Mesenchymal stem cell (in vitro differentiated cells and primary cell): ENCODE data around the gene ARID3A.
A peak's percentile ranks its signal among the peaks of the same experiment; 100 is the strongest.

Experiments used
- DNase-seq: peaks from one replicate; pipeline ENCODE4 v3.0.0-alpha.2; 2013
- H2AFZ ChIP-seq: one replicate; pipeline ENCODE4 v1.6.1; 2013; ENCODE audit warnings: low read depth, mild to moderate bottlenecking, control low read depth, inconsistent platforms, low read length, moderate library complexity
- H2AK5ac ChIP-seq: 2 replicates; pipeline ENCODE4 v1.6.1; 2013; ENCODE audit warnings: low read length, moderate library complexity, mild to moderate bottlenecking, inconsistent platforms; ENCODE audit not compliant: severe bottlenecking
- H2BK120ac ChIP-seq: one replicate; pipeline ENCODE4 v1.6.1; 2013; ENCODE audit warnings: low read depth, mild to moderate bottlenecking, inconsistent platforms, low read length, moderate library complexity
- H2BK12ac ChIP-seq, 2 experiments: one replicate each; pipeline ENCODE4 v1.6.1; 2013; ENCODE audit warnings: inconsistent platforms in 2 of 2, low read length in 2 of 2, mild to moderate bottlenecking in 2 of 2, moderate library complexity in 2 of 2, control low read depth in 1 of 2
- H2BK15ac ChIP-seq: one replicate; pipeline ENCODE4 v1.6.1; 2013; ENCODE audit warnings: mild to moderate bottlenecking, low read depth, inconsistent platforms; ENCODE audit not compliant: poor library complexity, severe bottlenecking
- H2BK5ac ChIP-seq: 2 replicates; pipeline ENCODE4 v1.6.1; 2013; ENCODE audit warnings: low read depth, mild to moderate bottlenecking, low read length, control low read depth, inconsistent platforms; ENCODE audit not compliant: poor library complexity, severe bottlenecking
- H3K14ac ChIP-seq, 2 experiments: one replicate each; pipeline ENCODE4 v1.6.1; 2013; ENCODE audit warnings: inconsistent platforms in 2 of 2, low read length in 2 of 2, control low read depth in 1 of 2, mild to moderate bottlenecking in 1 of 2, moderate library complexity in 1 of 2
- H3K18ac ChIP-seq, 2 experiments: one replicate each; pipeline ENCODE4 v1.6.1; 2013; ENCODE audit warnings: inconsistent platforms in 2 of 2, low read length in 2 of 2, control low read depth in 1 of 2, low read depth in 1 of 2, mild to moderate bottlenecking in 1 of 2
- H3K23ac ChIP-seq, 2 experiments: one replicate each; pipeline ENCODE4 v1.6.1; 2013; ENCODE audit warnings: inconsistent platforms in 2 of 2, low read length in 2 of 2, mild to moderate bottlenecking in 2 of 2, moderate library complexity in 2 of 2, control low read depth in 1 of 2
- H3K27ac ChIP-seq: 2 replicates; pipeline ENCODE4 v1.5.1; 2013; ENCODE audit warnings: mild to moderate bottlenecking, moderate library complexity, low read length, control low read depth, inconsistent platforms; ENCODE audit not compliant: poor library complexity, severe bottlenecking
- H3K27me3 ChIP-seq, 2 experiments: 2 replicates each; pipeline versions ENCODE4 v1.6.1 to v1.7.0; 2013; ENCODE audit warnings: low read length in 2 of 2, mild to moderate bottlenecking in 2 of 2, moderate library complexity in 2 of 2, control low read depth in 1 of 2, inconsistent platforms in 1 of 2; ENCODE audit not compliant: control insufficient read depth in 1 of 2, insufficient read depth in 1 of 2
- H3K36me3 ChIP-seq, 2 experiments: 2 replicates each; pipeline versions ENCODE4 v1.6.1 to v1.7.0; 2013; ENCODE audit warnings: low read length in 2 of 2, control low read depth in 1 of 2, inconsistent platforms in 1 of 2, low read depth in 1 of 2, mild to moderate bottlenecking in 1 of 2; ENCODE audit not compliant: insufficient read depth in 2 of 2, control insufficient read depth in 1 of 2
- H3K4ac ChIP-seq, 2 experiments: one replicate each; pipeline ENCODE4 v1.6.1; 2013; ENCODE audit warnings: inconsistent platforms in 2 of 2, low read length in 2 of 2, mild to moderate bottlenecking in 2 of 2, moderate library complexity in 2 of 2, control low read depth in 1 of 2, low read depth in 1 of 2
- H3K4me1 ChIP-seq: 2 replicates; pipeline ENCODE4 v1.6.1; 2013; ENCODE audit warnings: low read depth, low read length, control low read depth; ENCODE audit not compliant: control insufficient read depth, insufficient read depth
- H3K4me2 ChIP-seq: 2 replicates; pipeline ENCODE4 v1.6.1; 2013; ENCODE audit warnings: low read length, mild to moderate bottlenecking, inconsistent platforms; ENCODE audit not compliant: poor library complexity, severe bottlenecking
- H3K4me3 ChIP-seq, 2 experiments: 2 replicates each; pipeline versions ENCODE4 v1.5.1 to v1.7.0; 2013; ENCODE audit warnings: low read length in 2 of 2, mild to moderate bottlenecking in 2 of 2, control low read depth in 1 of 2, low read depth in 1 of 2; ENCODE audit not compliant: insufficient read depth in 1 of 2
- H3K79me1 ChIP-seq: replicated peaks from 2 replicates; pipeline ENCODE4 v1.6.1; 2013; ENCODE audit warnings: mild to moderate bottlenecking, control low read depth, low read length, inconsistent platforms; ENCODE audit not compliant: poor library complexity, severe bottlenecking
- H3K9ac ChIP-seq: 2 replicates; pipeline ENCODE4 v1.7.0; 2013; ENCODE audit warnings: mild to moderate bottlenecking, low read length, moderate library complexity
- H3K9me3 ChIP-seq: 2 replicates; pipeline ENCODE4 v1.7.0; 2013; ENCODE audit warnings: mild to moderate bottlenecking, low read length; ENCODE audit not compliant: control insufficient read depth
- H4K8ac ChIP-seq: one replicate; pipeline ENCODE4 v1.6.1; 2013; ENCODE audit warnings: inconsistent platforms, mild to moderate bottlenecking, low read length, moderate library complexity
- H4K91ac ChIP-seq: one replicate; pipeline ENCODE4 v1.6.1; 2013; ENCODE audit warnings: mild to moderate bottlenecking, low read length, inconsistent platforms
- WGBS: methylation state at CpG from one replicate; pipeline ENCODE4 v1.1.7; 2013; ENCODE audit warnings: mixed read lengths; 5-methylcytosine and 5-hydroxymethylcytosine counted together

Gene ARID3A

GRCh38 chr19:934197-934840, 8.5 kb downstream of the ARID3A start:
- no peak overlapping the region for H3K23ac ChIP-seq
- H3K4me3 ChIP-seq, result peak overlapping the region in 1 of 2 experiments; percentile 31
- 92% methylated on average over 29 of the region's 29 CpGs for WGBS
- H3K27me3 ChIP-seq, result no peaks in the 10 kb centered on the region
- H3K36me3 ChIP-seq, result peaks cover 38 to 87% of the 10 kb centered on the region in 2 experiments
- peaks cover 48% of the 10 kb centered on the region for H3K4me1 ChIP-seq
- peak overlapping the region; percentile 93 for H4K91ac ChIP-seq
- peak overlapping the region; percentile 82 for H2BK15ac ChIP-seq
- DNase-seq, result no peak
- H2BK120ac ChIP-seq, result peak overlapping the region; percentile 100
- H3K4ac ChIP-seq, result peak overlapping the region; percentile 77 to 92
- H2AFZ ChIP-seq, result no peak overlapping the region
- peak overlapping the region; percentile 85 to 93 for H3K18ac ChIP-seq
- H3K9me3 ChIP-seq, result no peaks in the 10 kb centered on the region
- peak overlapping the region; percentile 62 to 73 for H3K14ac ChIP-seq
- H3K9ac ChIP-seq, result no peak overlapping the region
- peak overlapping the region; percentile 99 for H3K27ac ChIP-seq
- H2BK5ac ChIP-seq, result peak overlapping the region; percentile 96
- H2AK5ac ChIP-seq, result peak overlapping the region; percentile 98
- peak overlapping the region; percentile 60 for H3K4me2 ChIP-seq
- H4K8ac ChIP-seq, result peak overlapping the region; percentile 95
- H2BK12ac ChIP-seq, result peak overlapping the region; percentile 61 to 89
- no peaks in the 10 kb centered on the region for H3K79me1 ChIP-seq

DNA sequence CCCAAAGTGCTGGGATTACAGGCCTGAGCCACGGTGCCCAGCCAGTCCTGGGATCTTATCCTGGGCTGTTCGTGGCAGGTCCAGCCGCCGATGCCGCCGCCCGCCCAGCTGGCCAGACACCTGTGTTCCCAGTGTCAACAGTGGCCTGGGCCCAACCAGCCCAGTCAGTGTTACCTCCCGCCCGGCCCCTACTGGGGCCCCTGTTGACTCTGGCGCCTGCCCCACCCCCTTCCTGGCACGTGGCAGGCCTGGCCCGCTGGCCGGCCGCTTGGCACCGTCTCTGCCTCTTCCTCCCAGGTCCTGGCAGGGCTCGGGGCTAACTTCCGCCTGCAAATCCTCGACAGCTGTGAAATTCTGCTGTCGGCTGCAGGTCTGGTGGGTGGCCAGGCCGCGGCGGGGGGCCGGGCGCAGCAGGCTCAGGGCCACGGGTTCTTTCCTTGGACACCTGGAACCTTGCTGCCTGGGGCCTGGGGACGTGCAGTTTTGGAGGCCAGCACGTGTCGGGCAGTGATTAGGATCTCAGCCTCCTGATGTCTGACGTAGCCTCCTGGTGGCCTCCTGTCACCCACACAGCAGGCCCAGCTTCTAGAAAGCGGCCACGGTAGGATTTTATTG, 9.1 kb downstream of the ARID3A start:
- H2BK15ac ChIP-seq, result no peak overlapping the region
- peak overlapping the region; percentile 7 to 36 for H3K4ac ChIP-seq
- 93% methylated on average over 31 of the region's 31 CpGs for WGBS
- H3K4me3 ChIP-seq, result no peak overlapping the region
- H3K79me1 ChIP-seq, result no peaks in the 10 kb centered on the region
- H2AFZ ChIP-seq, result no peak overlapping the region
- no peak for DNase-seq
- no peaks in the 10 kb centered on the region for H3K9me3 ChIP-seq
- H3K4me1 ChIP-seq, result peaks cover 52% of the 10 kb centered on the region
- H2AK5ac ChIP-seq, result peak overlapping the region; percentile 76
- peaks cover 39 to 87% of the 10 kb centered on the region in 2 experiments for H3K36me3 ChIP-seq
- no peaks in the 10 kb centered on the region for H3K27me3 ChIP-seq
- no peak overlapping the region for H3K14ac ChIP-seq
- no peak overlapping the region for H3K9ac ChIP-seq
- peak overlapping the region in 1 of 2 experiments; percentile 14 for H3K23ac ChIP-seq
- peak overlapping the region; percentile 67 to 93 for H3K18ac ChIP-seq
- peak overlapping the region; percentile 99 for H3K27ac ChIP-seq
- H2BK120ac ChIP-seq, result no peak overlapping the region
- H3K4me2 ChIP-seq, result no peak overlapping the region
- peak overlapping the region; percentile 8 for H4K91ac ChIP-seq
- no peak overlapping the region for H4K8ac ChIP-seq
- H2BK5ac ChIP-seq, result peak overlapping the region; percentile 91
- H2BK12ac ChIP-seq, result peak overlapping the region in 1 of 2 experiments; percentile 89

DNA sequence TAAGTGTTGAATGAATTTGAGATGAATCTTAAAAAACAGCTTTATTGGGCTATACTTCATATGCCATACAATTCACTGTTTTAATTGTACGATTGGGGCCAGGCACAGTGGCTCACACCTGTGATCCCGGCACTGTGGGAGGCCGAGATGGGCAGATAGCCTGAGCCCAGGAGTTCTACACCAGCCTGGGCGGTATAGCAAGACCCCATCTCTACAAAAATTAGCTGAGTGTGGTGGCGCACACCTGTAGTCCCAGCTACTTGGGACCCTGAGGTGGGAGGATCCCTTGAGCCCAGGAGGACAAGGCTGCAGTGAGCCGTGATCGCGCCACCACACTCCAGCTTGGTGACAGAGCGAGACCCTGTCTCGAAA, 10.3 kb downstream of the ARID3A start:
- H2BK12ac ChIP-seq, result no peak overlapping the region
- H2AFZ ChIP-seq, result no peak overlapping the region
- H3K27ac ChIP-seq, result no peak overlapping the region
- H2BK15ac ChIP-seq, result no peak overlapping the region
- H3K4me2 ChIP-seq, result no peak overlapping the region
- H3K9me3 ChIP-seq, result no peaks in the 10 kb centered on the region
- no peak overlapping the region for H2AK5ac ChIP-seq
- WGBS, result 92% methylated on average over 10 of the region's 10 CpGs
- H3K14ac ChIP-seq, result no peak overlapping the region
- peaks cover 32 to 89% of the 10 kb centered on the region in 2 experiments for H3K36me3 ChIP-seq
- H4K8ac ChIP-seq, result no peak overlapping the region
- no peak overlapping the region for H3K23ac ChIP-seq
- peaks cover 60% of the 10 kb centered on the region for H3K4me1 ChIP-seq
- H3K4me3 ChIP-seq, result no peak overlapping the region
- no peak overlapping the region for H2BK5ac ChIP-seq
- no peak overlapping the region for H3K18ac ChIP-seq
- no peak for DNase-seq
- no peak overlapping the region for H3K9ac ChIP-seq
- H2BK120ac ChIP-seq, result no peak overlapping the region
- no peaks in the 10 kb centered on the region for H3K79me1 ChIP-seq
- no peak overlapping the region for H3K4ac ChIP-seq
- no peak overlapping the region for H4K91ac ChIP-seq
- no peaks in the 10 kb centered on the region for H3K27me3 ChIP-seq

DNA sequence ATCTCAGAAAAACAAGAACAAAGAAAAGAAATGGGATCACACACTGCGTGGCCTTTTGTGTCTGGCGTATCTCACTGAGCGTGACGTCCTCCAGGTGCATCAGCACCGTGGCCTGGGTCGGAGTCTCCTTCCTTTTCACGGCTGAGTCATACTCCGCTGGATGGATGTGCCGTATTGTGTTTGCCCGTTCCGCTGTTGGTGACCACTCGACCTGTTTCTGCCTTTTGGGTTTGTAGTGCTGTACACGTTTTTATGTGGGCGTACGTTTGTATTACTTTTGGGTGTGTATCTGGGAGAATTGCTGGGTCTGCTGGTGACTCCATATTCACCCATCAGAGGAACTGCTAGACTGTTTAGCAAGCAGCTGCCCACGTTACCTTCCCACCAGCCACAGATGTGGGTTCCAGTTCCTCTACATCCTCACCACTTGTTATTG, 11.4 kb downstream of the ARID3A start:
- no peak overlapping the region for H4K8ac ChIP-seq
- H3K4ac ChIP-seq, result no peak overlapping the region
- no peaks in the 10 kb centered on the region for H3K27me3 ChIP-seq
- H3K4me1 ChIP-seq, result peaks cover 61% of the 10 kb centered on the region
- H2BK5ac ChIP-seq, result no peak overlapping the region
- DNase-seq, result no peak
- H3K36me3 ChIP-seq, result peaks cover 28 to 89% of the 10 kb centered on the region in 2 experiments
- H3K27ac ChIP-seq, result no peak overlapping the region
- no peak overlapping the region for H3K9ac ChIP-seq
- no peak overlapping the region for H3K23ac ChIP-seq
- H3K79me1 ChIP-seq, result no peaks in the 10 kb centered on the region
- no peak overlapping the region for H3K4me3 ChIP-seq
- H2BK120ac ChIP-seq, result no peak overlapping the region
- no peak overlapping the region for H2AFZ ChIP-seq
- H2BK12ac ChIP-seq, result no peak overlapping the region
- no peak overlapping the region for H3K18ac ChIP-seq
- no peak overlapping the region for H3K4me2 ChIP-seq
- 87% methylated on average over 14 of the region's 16 CpGs for WGBS
- H3K14ac ChIP-seq, result no peak overlapping the region
- peak overlapping the region; percentile 23 for H4K91ac ChIP-seq
- no peak overlapping the region for H2BK15ac ChIP-seq
- H3K9me3 ChIP-seq, result no peaks in the 10 kb centered on the region
- H2AK5ac ChIP-seq, result no peak overlapping the region
